ENCODE measurements around the gene FAM187B.

The FAM187B gene

GRCh38 chr19:35261356-35262100, 33.0 kb upstream of the FAM187B start:
- H3K4me1 ChIP-seq (ENCODE audit: control insufficient read depth in 2 of 2, insufficient read depth in 1 of 2, low read depth in 1 of 2, low read length in 2 of 2), result peaks cover 7 to 13% of the 10 kb centered on the region in 2 donors
- no peak overlapping the region for H2BK120ac ChIP-seq (ENCODE audit: low read depth, low read length)
- H3K79me1 ChIP-seq (ENCODE audit: low read depth, low read length), result peaks cover 22% of the 10 kb centered on the region
- H3K36me3 ChIP-seq (replicated peaks in 1 of 2; ENCODE audit: control insufficient read depth in 2 of 2, insufficient read depth in 2 of 2, low read length in 2 of 2), result peaks cover 34 to 39% of the 10 kb centered on the region in 2 donors
- no peak overlapping the region for H3K4ac ChIP-seq (ENCODE audit: low read length)
- no peak overlapping the region for H3K14ac ChIP-seq (ENCODE audit: low read length)
- no peak overlapping the region for H2AK5ac ChIP-seq (ENCODE audit: low read depth, low read length)
- DNase-seq (ENCODE audit: low spot score), result no peak
- H3K9ac ChIP-seq (ENCODE audit: low read depth, low read length, poor library complexity), result peak overlapping the region; percentile 30
- no peak overlapping the region for H2BK12ac ChIP-seq (ENCODE audit: low read length)
- no peak overlapping the region for H3K4me2 ChIP-seq (ENCODE audit: insufficient read depth, low read length, poor library complexity, severe bottlenecking)
- no peak overlapping the region for H2BK5ac ChIP-seq (ENCODE audit: low read length)
- no peak overlapping the region for H2AFZ ChIP-seq (ENCODE audit: low read length)
- no peak overlapping the region for H3K27ac ChIP-seq (replicated peaks; ENCODE audit: low read length)
- H3K4me3 ChIP-seq (ENCODE audit: low read length in 2 of 2), result no peak overlapping the region
- no peak overlapping the region for H2BK15ac ChIP-seq (ENCODE audit: low read length)
- H3K18ac ChIP-seq (ENCODE audit: low read length), result no peak overlapping the region
- H3K23ac ChIP-seq (ENCODE audit: low read depth, low read length, poor library complexity), result peak overlapping the region; percentile 87
- no peaks in the 10 kb centered on the region for H3K9me3 ChIP-seq (replicated peaks in 1 of 2; ENCODE audit: control insufficient read depth in 2 of 2, insufficient read depth in 1 of 2, low read depth in 1 of 2, low read length in 2 of 2)
- no peak overlapping the region for H4K91ac ChIP-seq (ENCODE audit: low read depth, low read length, poor library complexity)
- no CpG with 5 or more reads among the region's 12 CpGs for WGBS, 2 donors (ENCODE audit: extremely low coverage in 2 of 2, insufficient read length in 2 of 2, insufficient replicate concordance in 1 of 2)
- peak overlapping the region; percentile 29 for H4K8ac ChIP-seq (ENCODE audit: low read depth, low read length)
- peaks cover 0 to under 1% (median 0%) of the 10 kb centered on the region in 3 experiments for H3K27me3 ChIP-seq (ENCODE audit: control insufficient read depth in 3 of 3, insufficient read depth in 3 of 3, low read depth in 1 of 3, low read length in 3 of 3)

- WGBS, 2 donors (ENCODE audit: extremely low coverage in 2 of 2, insufficient read length in 2 of 2, insufficient replicate concordance in 1 of 2), result no CpG with 5 or more reads among the region's 10 CpGs
- Histone ChIP-seq H3K9ac (ENCODE audit: low read depth, low read length, poor library complexity) (no peak overlapping the region), H3K14ac (ENCODE audit: low read length) (no peak overlapping the region), H3K4me2 (ENCODE audit: insufficient read depth, low read length, poor library complexity, severe bottlenecking) (no peak overlapping the region), H3K9me3 (replicated peaks in 1 of 2; ENCODE audit: control insufficient read depth in 2 of 2, insufficient read depth in 1 of 2, low read depth in 1 of 2, low read length in 2 of 2) (no peaks in the 10 kb centered on the region), H3K18ac (ENCODE audit: low read length) (no peak overlapping the region), H3K27me3 (ENCODE audit: control insufficient read depth in 3 of 3, insufficient read depth in 3 of 3, low read depth in 1 of 3, low read length in 3 of 3) (no peaks in the 10 kb centered on the region), H3K23ac (ENCODE audit: low read depth, low read length, poor library complexity) (no peak overlapping the region), H2BK5ac (ENCODE audit: low read length) (peak overlapping the region; percentile 58), H2BK120ac (ENCODE audit: low read depth, low read length) (no peak overlapping the region), H2AFZ (ENCODE audit: low read length) (no peak overlapping the region), H2BK12ac (ENCODE audit: low read length) (no peak overlapping the region), H3K4ac (ENCODE audit: low read length) (no peak overlapping the region), H3K4me3 (ENCODE audit: low read length in 2 of 2) (no peak overlapping the region), H2AK5ac (ENCODE audit: low read depth, low read length) (no peak overlapping the region), H3K36me3 (replicated peaks in 1 of 2; ENCODE audit: control insufficient read depth in 2 of 2, insufficient read depth in 2 of 2, low read length in 2 of 2) (peaks cover 27 to 32% of the 10 kb centered on the region in 2 donors), H4K91ac (ENCODE audit: low read depth, low read length, poor library complexity) (no peak overlapping the region), H3K4me1 (ENCODE audit: control insufficient read depth in 2 of 2, insufficient read depth in 1 of 2, low read depth in 1 of 2, low read length in 2 of 2) (peaks cover 7 to 13% of the 10 kb centered on the region in 2 donors), H2BK15ac (ENCODE audit: low read length) (no peak overlapping the region), H3K27ac (replicated peaks; ENCODE audit: low read length) (no peak overlapping the region), H4K8ac (ENCODE audit: low read depth, low read length) (no peak overlapping the region), H3K79me1 (ENCODE audit: low read depth, low read length) (peaks cover 22% of the 10 kb centered on the region)
- no peak for DNase-seq (ENCODE audit: low spot score)
Observed at GRCh38 chr19:35260694-35261304, 32.3 kb upstream of the FAM187B start.

- Histone ChIP-seq H3K27me3 (ENCODE audit: control insufficient read depth in 3 of 3, insufficient read depth in 3 of 3, low read depth in 1 of 3, low read length in 3 of 3) (no peaks in the 10 kb centered on the region), H2AK5ac (ENCODE audit: low read depth, low read length) (no peak overlapping the region), H3K4ac (ENCODE audit: low read length) (no peak overlapping the region), H2BK15ac (ENCODE audit: low read length) (no peak overlapping the region), H2AFZ (ENCODE audit: low read length) (no peak overlapping the region), H3K4me3 (ENCODE audit: low read length in 2 of 2) (no peak overlapping the region), H4K91ac (ENCODE audit: low read depth, low read length, poor library complexity) (no peak overlapping the region), H3K14ac (ENCODE audit: low read length) (peak overlapping the region; percentile 47), H3K36me3 (replicated peaks in 1 of 2; ENCODE audit: control insufficient read depth in 2 of 2, insufficient read depth in 2 of 2, low read length in 2 of 2) (peaks cover 15 to 37% of the 10 kb centered on the region in 2 donors), H2BK120ac (ENCODE audit: low read depth, low read length) (no peak overlapping the region), H3K27ac (replicated peaks; ENCODE audit: low read length) (no peak overlapping the region), H3K9me3 (replicated peaks in 1 of 2; ENCODE audit: control insufficient read depth in 2 of 2, insufficient read depth in 1 of 2, low read depth in 1 of 2, low read length in 2 of 2) (no peaks in the 10 kb centered on the region), H4K8ac (ENCODE audit: low read depth, low read length) (no peak overlapping the region), H3K9ac (ENCODE audit: low read depth, low read length, poor library complexity) (no peak overlapping the region), H2BK12ac (ENCODE audit: low read length) (peak overlapping the region; percentile 16), H3K79me1 (ENCODE audit: low read depth, low read length) (peaks cover 18% of the 10 kb centered on the region), H3K18ac (ENCODE audit: low read length) (no peak overlapping the region), H2BK5ac (ENCODE audit: low read length) (no peak overlapping the region), H3K4me2 (ENCODE audit: insufficient read depth, low read length, poor library complexity, severe bottlenecking) (no peak overlapping the region), H3K23ac (ENCODE audit: low read depth, low read length, poor library complexity) (peak overlapping the region; percentile 80), H3K4me1 (ENCODE audit: control insufficient read depth in 2 of 2, insufficient read depth in 1 of 2, low read depth in 1 of 2, low read length in 2 of 2) (peaks cover 7 to 13% of the 10 kb centered on the region in 2 donors)
- WGBS, 2 donors (ENCODE audit: extremely low coverage in 2 of 2, insufficient read length in 2 of 2, insufficient replicate concordance in 1 of 2), result no CpG with 5 or more reads among the region's 9 CpGs
- no peak for DNase-seq (ENCODE audit: low spot score)
Observed at GRCh38 chr19:35257113-35257461, 28.5 kb upstream of the FAM187B start.

- H3K14ac ChIP-seq (ENCODE audit: low read length), result no peak overlapping the region
- no peak overlapping the region for H3K4me3 ChIP-seq (ENCODE audit: low read length in 2 of 2)
- peaks cover 13% of the 10 kb centered on the region for H3K79me1 ChIP-seq (ENCODE audit: low read depth, low read length)
- H3K36me3 ChIP-seq (replicated peaks in 1 of 2; ENCODE audit: control insufficient read depth in 2 of 2, insufficient read depth in 2 of 2, low read length in 2 of 2), result peaks cover 16 to 35% of the 10 kb centered on the region in 2 donors
- no CpG with 5 or more reads among the region's 2 CpGs for WGBS, 2 donors (ENCODE audit: extremely low coverage in 2 of 2, insufficient read length in 2 of 2, insufficient replicate concordance in 1 of 2)
- H3K4me2 ChIP-seq (ENCODE audit: insufficient read depth, low read length, poor library complexity, severe bottlenecking), result no peak overlapping the region
- H3K18ac ChIP-seq (ENCODE audit: low read length), result no peak overlapping the region
- no peak overlapping the region for H3K9ac ChIP-seq (ENCODE audit: low read depth, low read length, poor library complexity)
- H2AFZ ChIP-seq (ENCODE audit: low read length), result no peak overlapping the region
- H3K4me1 ChIP-seq (ENCODE audit: control insufficient read depth in 2 of 2, insufficient read depth in 1 of 2, low read depth in 1 of 2, low read length in 2 of 2), result peaks cover 7 to 13% of the 10 kb centered on the region in 2 donors
- H2BK15ac ChIP-seq (ENCODE audit: low read length), result no peak overlapping the region
- no peaks in the 10 kb centered on the region for H3K9me3 ChIP-seq (replicated peaks in 1 of 2; ENCODE audit: control insufficient read depth in 2 of 2, insufficient read depth in 1 of 2, low read depth in 1 of 2, low read length in 2 of 2)
- no peak overlapping the region for H4K8ac ChIP-seq (ENCODE audit: low read depth, low read length)
- no peak overlapping the region for H2BK5ac ChIP-seq (ENCODE audit: low read length)
- no peak overlapping the region for H3K27ac ChIP-seq (replicated peaks; ENCODE audit: low read length)
- no peak overlapping the region for H3K4ac ChIP-seq (ENCODE audit: low read length)
- H2AK5ac ChIP-seq (ENCODE audit: low read depth, low read length), result no peak overlapping the region
- H2BK12ac ChIP-seq (ENCODE audit: low read length), result no peak overlapping the region
- no peak overlapping the region for H4K91ac ChIP-seq (ENCODE audit: low read depth, low read length, poor library complexity)
- no peak for DNase-seq (ENCODE audit: low spot score)
- no peak overlapping the region for H2BK120ac ChIP-seq (ENCODE audit: low read depth, low read length)
- H3K23ac ChIP-seq (ENCODE audit: low read depth, low read length, poor library complexity), result no peak overlapping the region
- no peaks in the 10 kb centered on the region for H3K27me3 ChIP-seq (ENCODE audit: control insufficient read depth in 3 of 3, insufficient read depth in 3 of 3, low read depth in 1 of 3, low read length in 3 of 3)
Observed at GRCh38 chr19:35256566-35256965, 28.0 kb upstream of the FAM187B start.
